Naive B cell (primary cell): ENCODE data around the gene COL15A1. TPM values are rescaled to one million over a fixed set of nuclear protein-coding genes. Genes with fewer than 3 reads are reported as not detected.

ENCODE experiments used
- ATAC-seq, 2 donors: fragments of 150-1000 bp; cut with Tn5 transposase; 2 replicates each; pipeline ENCODE4 v1.10.0; 2021; ENCODE audit warnings: low read depth in 2 of 2, mild to moderate bottlenecking in 2 of 2, moderate library complexity in 2 of 2
- DNase-seq: peaks from one replicate; pipeline ENCODE4 v3.0.0; 2022
- H3K27ac Mint-ChIP-seq, 6 donors: one replicate each; pipeline ENCODE4 v1.8.0; 2020 to 2022; ENCODE audit warnings: mild to moderate bottlenecking in 6 of 6, mixed read lengths in 6 of 6, moderate library complexity in 5 of 6, inconsistent platforms in 2 of 6
- H3K27me3 Mint-ChIP-seq, 3 donors: one replicate each; pipeline ENCODE4 v1.8.0; 2021 to 2022; ENCODE audit warnings: mixed read lengths in 3 of 3, mild to moderate bottlenecking in 1 of 3
- H3K36me3 Mint-ChIP-seq, 2 donors: one replicate each; pipeline ENCODE4 v1.8.0; 2020 to 2022; ENCODE audit warnings: mixed read lengths in 2 of 2, inconsistent platforms in 1 of 2, mild to moderate bottlenecking in 1 of 2
- H3K4me1 Mint-ChIP-seq, 3 donors: one replicate each; pipeline ENCODE4 v1.8.0; 2020 to 2022; ENCODE audit warnings: mixed read lengths in 3 of 3, inconsistent platforms in 1 of 3, mild to moderate bottlenecking in 1 of 3, moderate library complexity in 1 of 3
- H3K4me3 Mint-ChIP-seq, 8 donors: one replicate each; pipeline ENCODE4 v1.8.0; 2020 to 2022; ENCODE audit warnings: mild to moderate bottlenecking in 8 of 8, mixed read lengths in 8 of 8, moderate library complexity in 8 of 8, inconsistent platforms in 2 of 8
- H3K9me3 Mint-ChIP-seq, 7 donors: one replicate each; pipeline ENCODE4 v1.8.0; 2020 to 2022; ENCODE audit warnings: mixed read lengths in 7 of 7, mild to moderate bottlenecking in 5 of 7, inconsistent platforms in 2 of 7, moderate library complexity in 1 of 7
- polyA plus RNA-seq, 6 donors: library from polyadenylated mRNA; unstranded; fragments of 300-500 nt; fragmentation: Illumina TruSeq; gene quantifications; one replicate each; pipeline ENCODE4 v1.2.3, GENCODE V29; 2021; ENCODE audit warnings: low read depth in 6 of 6

COL15A1 gene
- polyA plus RNA-seq, 6 donors from 2014 or later = not detected

DNA sequence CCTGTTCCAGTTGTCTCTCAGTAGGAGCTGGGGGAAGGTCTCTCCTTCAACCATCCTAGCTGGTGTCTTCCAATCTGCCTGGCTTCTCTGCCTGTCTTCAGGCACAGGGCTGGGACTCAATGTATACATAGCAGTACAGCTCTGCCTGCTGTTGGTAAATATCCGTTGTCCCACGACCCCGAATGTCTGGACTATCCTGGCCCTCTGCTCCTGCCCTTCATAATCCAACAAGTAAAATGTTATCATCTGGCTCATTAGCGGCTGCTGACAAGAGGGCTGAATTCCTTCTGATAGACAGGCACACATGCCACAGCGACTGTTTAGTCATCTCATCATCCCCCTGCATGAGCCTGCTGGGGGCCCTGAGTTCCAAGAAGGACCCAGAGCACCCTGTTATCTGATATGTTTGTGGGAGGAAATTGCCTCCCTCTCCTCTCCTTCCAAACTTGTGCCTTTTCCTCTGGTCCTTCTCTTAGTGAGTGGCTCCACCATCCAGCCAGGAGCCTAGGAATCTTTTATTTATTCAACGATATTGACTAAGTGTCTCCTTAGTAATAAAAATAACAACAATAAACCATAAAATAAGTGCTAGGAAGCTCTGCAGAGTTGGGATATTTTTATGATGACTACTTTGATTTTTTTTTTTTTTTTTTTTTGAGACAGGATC is 131.7 kb downstream of the COL15A1 start:
- Mint-ChIP-seq H3K36me3 (no peaks in the 10 kb centered on the region), H3K27me3 (no peaks in the 10 kb centered on the region), H3K4me3 (no peak overlapping the region), H3K27ac (no peak overlapping the region), H3K4me1 (peaks cover 14 to 19% (median 15%) of the 10 kb centered on the region in 3 donors), H3K9me3 (no peaks in the 10 kb centered on the region)
- ATAC-seq (no peak), DNase-seq (no peak)

DNA sequence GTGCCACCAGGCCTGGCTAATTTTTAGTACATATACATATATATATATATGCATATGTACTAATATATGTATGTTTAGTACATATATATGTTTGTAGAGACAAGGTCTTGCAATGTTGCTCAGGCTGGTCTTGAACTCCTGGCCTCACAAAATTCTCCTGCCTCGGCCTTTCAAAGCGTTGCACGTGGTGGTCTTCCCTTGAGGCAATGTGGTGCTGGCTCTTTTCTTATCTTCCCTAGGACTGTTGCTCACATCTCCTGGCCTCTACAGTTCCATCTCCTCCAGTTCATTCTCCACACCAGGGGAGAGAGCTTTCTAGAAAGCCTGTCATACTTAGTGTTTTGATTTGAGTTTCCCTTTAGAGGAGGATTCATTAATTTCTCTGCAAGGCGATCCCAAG is 132.3 kb downstream of the COL15A1 start:
- Mint-ChIP-seq H3K4me3 (peak overlapping the region in 1 of 8 donors; percentile 77), H3K4me1 (peaks cover 14 to 19% (median 15%) of the 10 kb centered on the region in 3 donors), H3K36me3 (no peaks in the 10 kb centered on the region), H3K27me3 (peaks cover 0 to 5% (median 0%) of the 10 kb centered on the region in 3 donors), H3K27ac (peak overlapping the region in 2 of 6 donors; percentile 28 to 59), H3K9me3 (no peaks in the 10 kb centered on the region)
- ATAC-seq (no peak), DNase-seq (no peak)

DNA sequence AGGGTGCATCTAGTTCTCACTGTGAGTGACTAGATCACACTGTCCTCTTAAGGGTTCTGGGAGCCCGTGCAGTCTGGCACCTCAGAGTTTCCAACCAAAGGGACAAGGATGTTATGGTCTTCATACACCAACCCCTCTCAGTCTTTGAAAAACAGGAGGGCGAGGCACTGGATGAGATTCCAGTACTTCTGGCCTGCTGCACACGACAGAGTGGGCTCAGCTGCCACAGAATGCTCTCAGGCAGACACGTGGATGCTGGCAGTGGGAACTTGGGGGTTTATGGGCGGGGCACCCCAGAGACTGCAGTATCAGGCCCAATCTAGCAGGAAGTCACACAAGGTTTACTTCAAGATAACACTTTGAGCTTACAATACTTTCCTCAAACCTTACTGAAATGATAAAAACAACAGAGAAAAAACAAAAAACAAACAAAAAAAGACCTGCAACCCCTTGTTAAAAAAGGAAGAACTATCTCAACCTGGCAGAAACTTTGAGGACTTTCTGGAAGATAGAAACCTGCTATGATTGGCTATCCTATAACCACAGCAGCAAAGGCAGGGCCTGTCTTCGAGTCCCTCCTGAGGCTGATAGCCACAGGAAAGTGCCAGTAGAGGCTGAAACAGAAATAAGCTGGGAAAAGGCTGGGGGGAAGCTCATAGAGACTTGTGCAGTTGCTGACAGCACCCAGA is 132.9 kb downstream of the COL15A1 start:
- H3K9me3 Mint-ChIP-seq = no peaks in the 10 kb centered on the region
- peaks cover 0 to 5% (median 0%) of the 10 kb centered on the region in 3 donors for H3K27me3 Mint-ChIP-seq
- H3K4me3 Mint-ChIP-seq = peak overlapping the region in 5 of 8 donors; percentile 7 to 77 (median 33)
- peaks cover 14 to 19% (median 15%) of the 10 kb centered on the region in 3 donors for H3K4me1 Mint-ChIP-seq
- peak; percentile 92 to 95 for ATAC-seq
- no peaks in the 10 kb centered on the region for H3K36me3 Mint-ChIP-seq
- peak overlapping the region; percentile 12 to 81 (median 48) for H3K27ac Mint-ChIP-seq
- DNase-seq = peak; percentile 26

DNA sequence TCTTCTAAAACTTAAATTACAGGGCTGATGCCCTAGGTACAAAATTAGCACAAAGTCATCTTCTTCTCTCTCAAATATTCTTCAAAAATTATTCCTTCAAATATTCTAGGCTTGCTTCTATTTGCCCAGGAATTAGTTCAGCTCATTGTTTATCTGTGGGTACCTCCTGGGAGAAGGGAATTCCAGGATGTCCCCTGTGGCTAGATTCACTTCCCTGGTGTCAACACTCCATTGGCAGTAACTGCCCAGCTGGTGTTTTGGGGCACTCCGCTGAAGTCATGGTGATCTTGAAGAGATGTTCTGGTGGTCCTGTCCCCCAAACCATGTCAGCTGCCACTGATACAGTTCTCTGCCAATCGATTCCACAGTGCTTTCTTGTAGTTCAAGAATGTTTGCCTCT is 135.0 kb downstream of the COL15A1 start:
- DNase-seq = no peak
- H3K4me3 Mint-ChIP-seq = no peak overlapping the region
- no peak overlapping the region for H3K27ac Mint-ChIP-seq
- peaks cover 0 to 10% (median 0%) of the 10 kb centered on the region in 3 donors for H3K27me3 Mint-ChIP-seq
- no peaks in the 10 kb centered on the region for H3K36me3 Mint-ChIP-seq
- ATAC-seq = no peak
- H3K9me3 Mint-ChIP-seq = no peaks in the 10 kb centered on the region
- peaks cover 14 to 15% (median 14%) of the 10 kb centered on the region in 3 donors for H3K4me1 Mint-ChIP-seq

DNA sequence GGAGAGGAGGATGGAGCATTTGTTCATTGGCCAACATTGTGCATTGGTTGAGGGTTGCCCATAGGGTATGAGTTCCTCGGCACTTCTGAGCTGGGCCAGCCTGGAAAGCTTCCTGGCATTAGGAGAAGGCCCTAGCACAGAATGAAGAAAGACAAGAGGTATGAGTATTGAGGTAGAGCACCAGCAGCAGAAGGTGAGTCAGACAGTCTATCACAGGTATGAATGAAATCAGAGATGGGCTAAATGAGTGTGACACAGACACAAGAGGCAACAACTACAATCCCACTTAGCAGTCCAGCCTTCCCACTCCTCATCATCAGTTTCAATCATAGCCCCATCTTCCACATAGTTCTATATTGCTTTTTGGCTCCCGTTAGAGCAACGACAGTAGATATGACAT is 135.8 kb downstream of the COL15A1 start:
- peaks cover 14 to 15% (median 14%) of the 10 kb centered on the region in 3 donors for H3K4me1 Mint-ChIP-seq
- no peak for ATAC-seq

DNA sequence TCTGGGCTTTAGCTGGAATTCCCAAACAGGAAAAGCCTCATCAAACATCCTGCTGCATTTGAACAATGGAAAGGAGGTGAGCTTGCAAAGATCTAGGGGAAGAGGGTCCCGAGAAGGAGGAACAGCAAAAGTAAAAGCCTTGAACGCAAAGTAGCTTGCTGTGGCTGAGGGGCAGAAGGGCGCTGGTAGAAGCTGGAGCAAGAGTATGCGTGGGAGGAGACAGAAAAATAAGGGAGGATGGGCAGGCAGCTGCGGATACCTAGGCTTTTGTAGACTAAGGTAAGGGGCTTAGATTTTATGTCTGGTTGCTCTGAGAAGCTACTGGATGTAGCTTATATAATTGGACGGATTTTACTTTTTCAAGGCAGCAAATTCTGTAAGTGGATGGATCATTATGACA is 139.3 kb downstream of the COL15A1 start:
- DNase-seq (no peak), ATAC-seq (no peak)
- no peaks in the 10 kb centered on the region for H3K9me3 Mint-ChIP-seq
- no peak overlapping the region for H3K4me3 Mint-ChIP-seq
- H3K4me1 Mint-ChIP-seq = peaks cover 12 to 18% (median 15%) of the 10 kb centered on the region in 3 donors
- peaks cover 0 to 10% (median 0%) of the 10 kb centered on the region in 3 donors for H3K27me3 Mint-ChIP-seq
- peak overlapping the region in 2 of 6 donors; percentile 13 to 62 for H3K27ac Mint-ChIP-seq
- no peaks in the 10 kb centered on the region for H3K36me3 Mint-ChIP-seq

More for the DNA sequence above, 135.8 kb downstream of the COL15A1 start:
- H3K9me3 Mint-ChIP-seq = no peaks in the 10 kb centered on the region
- H3K36me3 Mint-ChIP-seq = no peaks in the 10 kb centered on the region
- H3K27ac Mint-ChIP-seq = no peak overlapping the region
- no peak for DNase-seq
- H3K4me3 Mint-ChIP-seq = no peak overlapping the region
- peaks cover 0 to 10% (median 0%) of the 10 kb centered on the region in 3 donors for H3K27me3 Mint-ChIP-seq

DNA sequence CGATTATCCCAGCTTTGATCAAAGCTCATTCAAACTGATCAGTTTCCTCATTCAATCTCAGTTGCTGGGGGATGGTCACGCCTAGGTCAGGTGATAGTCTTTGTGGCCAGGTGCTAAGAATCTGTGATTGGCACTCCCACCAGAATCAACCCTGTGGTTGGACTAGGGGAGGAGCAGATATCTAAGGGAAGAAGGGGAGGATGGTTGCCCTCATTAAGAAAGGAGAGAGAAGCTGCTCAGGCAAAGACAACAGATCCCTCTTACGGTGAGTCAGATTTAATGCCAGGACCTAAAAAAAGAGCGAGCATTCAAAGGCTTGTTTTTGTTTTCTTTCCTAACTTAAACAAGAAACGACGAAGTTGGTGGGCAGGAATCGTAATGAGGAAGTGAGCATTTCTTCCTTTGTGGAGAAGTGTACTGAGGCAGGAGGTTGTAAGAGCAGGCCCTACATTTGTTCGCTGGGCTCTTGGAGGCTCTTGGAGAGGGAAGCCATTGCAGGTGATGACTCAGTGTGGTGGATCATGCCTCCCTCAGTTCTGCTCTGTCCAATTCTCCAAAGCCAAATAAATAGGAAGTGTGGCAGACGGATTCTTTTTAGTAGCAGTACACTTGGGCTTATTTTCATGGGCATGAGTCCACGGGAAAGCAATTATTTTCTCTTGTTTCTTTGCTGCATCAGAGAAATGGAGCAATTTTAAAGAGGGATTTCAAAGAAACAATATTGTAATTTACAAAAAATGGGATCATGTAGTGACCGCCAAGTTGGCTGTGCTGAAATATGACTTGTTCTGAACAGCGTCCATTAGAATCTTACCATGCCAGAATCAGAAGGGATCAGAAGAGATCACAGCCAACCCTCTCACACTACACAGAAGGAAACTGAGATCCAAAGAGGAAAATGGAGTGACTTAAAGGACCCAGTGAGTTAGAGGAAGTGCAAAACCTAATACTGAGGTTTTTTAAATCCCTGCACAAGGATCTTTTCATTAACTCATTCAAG is 142.5 kb downstream of the COL15A1 start:
- H3K27me3 Mint-ChIP-seq = peaks cover 0 to 5% (median 0%) of the 10 kb centered on the region in 3 donors
- peaks cover 12 to 18% (median 15%) of the 10 kb centered on the region in 3 donors for H3K4me1 Mint-ChIP-seq
- H3K9me3 Mint-ChIP-seq = peaks cover 0 to 15% (median 7%) of the 10 kb centered on the region in 7 donors
- no peak for DNase-seq
- H3K4me3 Mint-ChIP-seq = no peak overlapping the region
- H3K36me3 Mint-ChIP-seq = peaks cover 0 to 5% of the 10 kb centered on the region in 2 donors
- peak overlapping the region in 2 of 6 donors; percentile 21 to 38 for H3K27ac Mint-ChIP-seq
- ATAC-seq = no peak

DNA sequence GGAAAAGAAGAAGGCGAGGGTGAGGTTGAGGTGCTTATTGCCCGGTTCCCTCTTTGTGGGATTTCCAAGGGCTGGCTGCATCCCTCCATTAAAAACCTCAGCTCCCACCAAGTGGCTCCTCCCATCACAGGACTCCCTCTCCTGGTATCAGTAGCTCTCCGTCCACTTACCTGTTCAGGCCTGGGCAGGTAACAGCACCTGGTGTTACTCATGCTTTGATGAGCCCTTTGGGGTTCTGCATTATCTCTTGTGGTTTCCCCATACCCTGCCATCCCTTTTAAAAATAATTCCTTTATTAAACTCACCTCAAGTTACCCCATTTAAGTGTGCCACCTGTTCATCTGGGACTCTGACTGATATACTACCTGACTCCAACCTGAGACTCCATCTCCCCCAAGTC is 143.8 kb downstream of the COL15A1 start:
- ATAC-seq = no peak
- Mint-ChIP-seq H3K4me3 (peak overlapping the region in 1 of 8 donors; percentile 58), H3K27me3 (peaks cover 0 to 5% (median 0%) of the 10 kb centered on the region in 3 donors), H3K27ac (peak overlapping the region in 2 of 6 donors; percentile 36 to 85), H3K9me3 (peaks cover 0 to 15% (median 7%) of the 10 kb centered on the region in 7 donors), H3K4me1 (peaks cover 12 to 18% (median 15%) of the 10 kb centered on the region in 3 donors), H3K36me3 (peaks cover 0 to 5% of the 10 kb centered on the region in 2 donors)
- DNase-seq = no peak

DNA sequence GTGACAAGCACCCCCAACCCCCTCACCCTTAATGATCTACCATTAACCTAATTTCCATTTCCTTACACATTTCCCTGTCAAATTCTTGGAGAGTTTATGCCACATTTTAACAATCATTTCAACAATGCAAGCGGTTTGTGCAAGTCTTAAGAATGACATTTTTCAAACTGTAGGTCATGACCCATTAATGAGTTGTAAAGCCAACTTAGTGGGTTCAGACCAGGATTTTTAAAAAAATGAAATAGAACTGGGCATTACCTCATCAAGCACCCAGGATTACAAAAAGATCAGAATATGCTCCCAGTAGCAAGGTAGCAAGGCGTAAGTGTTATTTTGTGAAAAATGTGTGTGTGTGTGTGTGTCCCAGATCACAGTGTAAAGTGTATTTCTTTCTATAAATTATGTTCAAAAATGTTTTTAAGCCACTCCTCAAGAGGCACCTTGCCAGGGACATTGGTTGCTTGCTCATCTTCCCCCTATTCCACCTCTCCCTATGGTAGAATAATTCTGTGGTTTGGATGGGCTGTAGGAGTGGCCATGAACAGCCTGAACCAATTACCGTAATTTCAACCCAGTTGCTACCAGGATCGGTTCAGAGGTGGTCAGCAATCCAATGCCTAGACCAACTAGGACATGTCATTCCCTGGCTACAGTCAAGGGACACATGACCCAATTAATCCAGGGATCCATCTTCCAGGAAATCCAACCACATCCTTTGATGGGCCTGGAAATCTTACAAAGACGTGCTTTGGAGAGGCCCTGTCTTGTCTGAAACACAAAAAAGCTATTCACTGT is 146.8 kb downstream of the COL15A1 start:
- Mint-ChIP-seq H3K36me3 (peaks cover 0 to 5% of the 10 kb centered on the region in 2 donors), H3K9me3 (peaks cover 0 to 15% (median 7%) of the 10 kb centered on the region in 7 donors), H3K27me3 (no peaks in the 10 kb centered on the region), H3K4me1 (peaks cover 10 to 12% (median 11%) of the 10 kb centered on the region in 3 donors), H3K27ac (no peak overlapping the region), H3K4me3 (no peak overlapping the region)
- ATAC-seq (no peak), DNase-seq (no peak)

DNA sequence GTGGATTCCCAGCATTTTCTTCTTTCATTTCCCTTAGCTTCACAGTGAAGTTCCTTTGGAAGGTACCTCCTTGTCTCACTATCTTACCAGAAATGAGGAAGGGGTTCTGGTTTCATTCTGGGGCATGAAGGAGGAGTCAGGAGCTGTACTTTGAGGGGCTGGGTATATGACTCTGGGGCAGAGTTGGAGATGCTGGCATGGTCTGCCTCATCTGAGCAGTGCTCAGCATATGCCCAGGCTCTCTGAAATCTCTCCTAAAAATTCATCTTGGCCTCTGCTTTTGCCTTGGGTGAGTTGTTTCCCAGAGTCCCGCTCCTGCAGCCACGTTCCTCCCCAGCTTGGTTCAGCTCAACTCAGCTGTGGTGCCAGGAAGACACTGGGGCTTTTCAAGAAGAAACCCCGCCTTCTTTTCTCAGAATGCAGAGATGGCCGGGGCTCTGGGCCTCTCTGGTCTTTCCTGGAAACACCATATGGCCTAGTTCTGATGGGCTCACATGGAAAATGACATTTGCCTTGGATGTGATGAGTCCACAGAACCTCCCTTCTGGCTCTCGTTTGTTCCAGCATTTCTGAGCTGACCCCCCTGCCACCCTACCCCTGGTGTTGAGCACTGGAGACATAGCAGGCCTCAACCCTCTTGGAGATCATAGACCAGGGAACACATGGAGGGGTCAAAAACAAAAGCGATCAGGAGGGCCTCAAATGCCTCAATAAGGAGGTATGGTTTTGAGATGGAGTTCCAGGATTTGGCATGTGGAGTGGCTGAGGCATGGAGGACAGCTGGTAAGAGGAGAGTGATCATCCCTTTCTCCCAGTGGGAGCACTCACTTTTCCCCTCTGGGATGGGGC is 149.2 kb downstream of the COL15A1 start:
- no peak for DNase-seq

DNA sequence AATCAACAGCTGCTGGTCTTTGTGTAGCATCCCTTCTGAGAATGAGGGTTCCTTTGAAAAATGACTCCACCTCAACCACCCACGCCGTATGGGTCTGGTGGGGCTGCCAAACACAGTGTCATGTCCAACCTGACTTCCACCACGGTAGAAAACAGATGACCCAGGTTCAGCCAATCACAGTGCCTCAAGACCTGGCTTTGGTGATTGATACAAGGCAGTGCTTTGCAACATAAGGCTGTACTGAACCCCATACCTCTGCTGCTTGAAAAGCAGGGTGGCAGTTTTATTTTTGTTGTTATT is 149.7 kb downstream of the COL15A1 start:
- Mint-ChIP-seq H3K4me1 (no peaks in the 10 kb centered on the region), H3K4me3 (no peak overlapping the region), H3K27me3 (peaks cover 0 to 14% (median 0%) of the 10 kb centered on the region in 3 donors), H3K36me3 (peaks cover 0 to 5% of the 10 kb centered on the region in 2 donors), H3K9me3 (peaks cover 0 to 15% (median 7%) of the 10 kb centered on the region in 7 donors), H3K27ac (no peak overlapping the region)
- no peak for ATAC-seq
- DNase-seq = no peak

More for the DNA sequence above, 149.2 kb downstream of the COL15A1 start:
- H3K36me3 Mint-ChIP-seq = peaks cover 0 to 5% of the 10 kb centered on the region in 2 donors
- H3K9me3 Mint-ChIP-seq = peaks cover 0 to 15% (median 7%) of the 10 kb centered on the region in 7 donors
- H3K4me1 Mint-ChIP-seq = no peaks in the 10 kb centered on the region
- peaks cover 0 to 14% (median 0%) of the 10 kb centered on the region in 3 donors for H3K27me3 Mint-ChIP-seq
- ATAC-seq = no peak
- no peak overlapping the region for H3K27ac Mint-ChIP-seq
- H3K4me3 Mint-ChIP-seq = no peak overlapping the region

DNA sequence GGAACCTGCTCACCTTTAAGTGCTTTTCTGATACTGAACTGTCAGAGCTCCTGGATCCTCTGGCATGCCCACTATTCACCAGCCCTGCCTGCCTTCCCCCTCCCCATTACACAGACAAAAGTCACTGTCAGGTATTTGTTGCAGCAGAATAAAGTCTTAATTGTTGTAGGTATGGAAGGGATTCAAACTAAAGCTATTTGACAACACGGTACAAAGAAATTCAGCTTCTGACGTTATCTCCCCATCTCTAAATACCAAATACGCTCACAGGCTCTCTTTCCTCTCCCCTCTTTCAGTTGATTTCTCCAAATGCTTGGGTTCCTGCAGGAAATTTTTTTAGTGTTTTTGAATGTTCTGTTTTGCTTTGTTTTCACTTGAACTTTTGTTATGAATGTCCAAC is 151.9 kb downstream of the COL15A1 start:
- H3K36me3 Mint-ChIP-seq = no peaks in the 10 kb centered on the region
- no peaks in the 10 kb centered on the region for H3K4me1 Mint-ChIP-seq
- no peak for DNase-seq
- peaks cover 1 to 12% (median 3%) of the 10 kb centered on the region in 7 donors for H3K9me3 Mint-ChIP-seq
- peak overlapping the region in 1 of 6 donors; percentile 90 for H3K27ac Mint-ChIP-seq
- no peak overlapping the region for H3K4me3 Mint-ChIP-seq
- no peak for ATAC-seq
- peaks cover 0 to 14% (median 0%) of the 10 kb centered on the region in 3 donors for H3K27me3 Mint-ChIP-seq
